ENCODE results near the gene SSH2. TPM values are rescaled to one million over a fixed set of nuclear protein-coding genes. Genes with fewer than 3 reads are reported as not detected.

Gene SSH2
- total RNA-seq, 6 donors from 2014 or later: 55.4 to 82.9 (median 67.8) TPM

DNA sequence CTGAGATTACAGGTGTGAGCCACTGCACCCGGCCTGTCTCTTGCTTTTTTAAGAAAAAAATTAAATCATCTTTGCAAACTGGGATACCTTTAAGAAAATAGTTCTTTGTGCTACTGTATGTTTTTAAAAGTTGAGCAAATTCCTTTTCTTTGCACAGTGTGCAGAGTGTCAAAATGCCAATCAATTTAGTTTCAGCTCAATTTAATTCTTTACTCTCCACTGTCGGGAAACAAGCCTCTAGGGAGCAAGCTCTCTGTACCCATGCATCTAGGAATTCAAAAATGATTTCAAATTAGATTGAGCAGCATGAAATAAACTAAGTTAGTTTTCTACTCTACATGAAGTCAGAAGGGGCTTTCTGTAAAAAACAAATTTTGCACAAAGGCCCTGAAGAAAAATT lies 165.8 kb downstream of the SSH2 start:
- ATAC-seq (ENCODE audit: low FRiP score in 2 of 2): no peak

DNA sequence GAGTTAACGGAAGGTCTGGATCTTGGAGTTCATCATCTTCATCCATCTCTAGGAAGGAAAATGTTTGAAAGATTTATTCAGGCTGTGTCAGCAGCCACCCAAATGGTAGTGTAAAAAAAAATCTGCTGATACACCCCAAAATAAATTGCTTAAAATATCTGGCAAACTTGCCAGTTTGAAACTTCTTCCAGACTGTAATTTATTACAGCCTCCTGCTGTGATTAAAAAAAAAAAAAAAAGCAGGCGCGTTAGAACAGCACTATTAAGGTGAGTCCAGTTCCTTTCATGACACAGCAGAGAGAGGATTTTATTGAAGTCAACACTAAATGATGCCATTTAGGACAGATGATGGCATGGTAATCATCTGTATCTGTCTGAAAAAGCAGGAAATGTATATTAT lies 166.8 kb downstream of the SSH2 start:
- Histone ChIP-seq H3K27ac (no peak overlapping the region), H3K9me3 (no peaks in the 10 kb centered on the region)

More for the DNA sequence above, 165.8 kb downstream of the SSH2 start:
- TF ChIP-seq POLR2AphosphoS5 (IDR thresholded peaks at IDR 0.05) (no peak), EP300 (IDR thresholded peaks at IDR 0.05) (no peak), POLR2A (IDR thresholded peaks at IDR 0.05) (no peak)
- TF ChIP-seq, protein P1, sequence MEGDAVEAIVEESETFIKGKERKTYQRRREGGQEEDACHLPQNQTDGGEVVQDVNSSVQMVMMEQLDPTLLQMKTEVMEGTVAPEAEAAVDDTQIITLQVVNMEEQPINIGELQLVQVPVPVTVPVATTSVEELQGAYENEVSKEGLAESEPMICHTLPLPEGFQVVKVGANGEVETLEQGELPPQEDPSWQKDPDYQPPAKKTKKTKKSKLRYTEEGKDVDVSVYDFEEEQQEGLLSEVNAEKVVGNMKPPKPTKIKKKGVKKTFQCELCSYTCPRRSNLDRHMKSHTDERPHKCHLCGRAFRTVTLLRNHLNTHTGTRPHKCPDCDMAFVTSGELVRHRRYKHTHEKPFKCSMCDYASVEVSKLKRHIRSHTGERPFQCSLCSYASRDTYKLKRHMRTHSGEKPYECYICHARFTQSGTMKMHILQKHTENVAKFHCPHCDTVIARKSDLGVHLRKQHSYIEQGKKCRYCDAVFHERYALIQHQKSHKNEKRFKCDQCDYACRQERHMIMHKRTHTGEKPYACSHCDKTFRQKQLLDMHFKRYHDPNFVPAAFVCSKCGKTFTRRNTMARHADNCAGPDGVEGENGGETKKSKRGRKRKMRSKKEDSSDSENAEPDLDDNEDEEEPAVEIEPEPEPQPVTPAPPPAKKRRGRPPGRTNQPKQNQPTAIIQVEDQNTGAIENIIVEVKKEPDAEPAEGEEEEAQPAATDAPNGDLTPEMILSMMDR (IDR thresholded peaks at IDR 0.05): no peak
- H3K36me3 ChIP-seq: no peaks in the 10 kb centered on the region
- peaks cover 0 to 14% (median 2%) of the 10 kb centered on the region in 4 donors for H3K4me1 ChIP-seq
- H3K27ac ChIP-seq: no peak overlapping the region
- no peaks in the 10 kb centered on the region for H3K27me3 ChIP-seq
- no peak for DNase-seq
- no peaks in the 10 kb centered on the region for H3K9me3 ChIP-seq
- H3K4me3 ChIP-seq: no peak overlapping the region
- 89 to 97% methylated on average over 2 of the region's 2 CpGs for whole genome bisulfite sequencing, 2 donors

DNA sequence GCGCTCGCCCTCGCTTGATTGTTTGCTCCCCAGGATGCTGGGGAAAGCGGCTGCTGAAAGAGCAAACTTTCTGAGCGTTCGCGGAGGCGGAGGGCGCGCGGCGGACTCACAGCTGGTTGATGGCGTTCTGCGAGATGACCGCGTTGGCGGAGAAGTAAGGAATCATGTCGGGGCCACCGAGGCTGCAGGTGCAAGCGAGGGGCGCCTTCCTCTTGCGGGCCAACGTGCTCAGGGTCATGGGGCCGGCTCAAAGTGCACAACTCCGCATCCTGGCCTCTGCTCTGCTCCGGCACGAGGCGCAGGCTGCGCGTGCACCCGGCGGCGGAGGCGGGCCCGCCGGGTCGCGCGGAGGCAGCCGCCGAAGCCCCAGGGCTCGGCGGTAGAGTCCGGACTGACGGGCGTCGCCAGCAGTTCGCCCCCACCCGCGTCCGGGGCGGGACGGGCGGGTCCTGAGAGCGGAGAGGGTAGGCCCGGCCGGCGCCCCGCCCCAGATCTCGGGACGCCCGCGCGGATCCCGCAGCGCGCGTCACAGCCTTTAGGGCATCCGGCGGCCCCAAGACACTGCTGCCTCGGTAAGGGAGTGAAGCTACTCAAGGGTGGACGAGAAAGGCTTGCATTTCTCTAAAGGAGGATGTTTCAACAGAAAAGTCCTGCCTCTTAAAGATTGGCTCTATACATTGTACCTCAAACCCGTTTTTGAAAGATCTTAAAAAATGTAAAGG lies 168.8 kb downstream of the SSH2 start:
- ATAC-seq (ENCODE audit: low FRiP score in 2 of 2) (peak; percentile 96 to 99), DNase-seq (peak; percentile 94 to 99)
- H3K4me1 ChIP-seq: peaks cover 0 to 27% (median 13%) of the 10 kb centered on the region in 4 donors
- no peaks in the 10 kb centered on the region for H3K27me3 ChIP-seq
- H3K27ac ChIP-seq: peak overlapping the region; percentile 86 to 93 (median 87)
- no peaks in the 10 kb centered on the region for H3K9me3 ChIP-seq
- TF ChIP-seq POLR2AphosphoS5 (IDR thresholded peaks at IDR 0.05): peak; percentile 71 to 74
- TF ChIP-seq EP300 (IDR thresholded peaks at IDR 0.05): no peak
- TF ChIP-seq POLR2A (IDR thresholded peaks at IDR 0.05): peak; percentile 26 to 90 (median 52)
- TF ChIP-seq, protein P1 (IDR thresholded peaks at IDR 0.05): peak in 2 of 6 experiments; percentile 4 to 24
- H3K4me3 ChIP-seq: peak overlapping the region; percentile 61 to 92 (median 88)
- H3K36me3 ChIP-seq: peaks cover 0 to 7% (median 3%) of the 10 kb centered on the region in 4 donors
- 0% methylated on average over 45 to 48 of the region's 73 CpGs for WGBS, 2 donors

More for the DNA sequence above, 166.8 kb downstream of the SSH2 start:
- ATAC-seq (ENCODE audit: low FRiP score in 2 of 2) (no peak), DNase-seq (no peak)
- Histone ChIP-seq H3K4me1 (peaks cover 0 to 22% (median 9%) of the 10 kb centered on the region in 4 donors), H3K4me3 (no peak overlapping the region), H3K27me3 (no peaks in the 10 kb centered on the region), H3K36me3 (no peaks in the 10 kb centered on the region)
- TF ChIP-seq, protein P1 (IDR thresholded peaks at IDR 0.05): no peak
- TF ChIP-seq EP300 (IDR thresholded peaks at IDR 0.05): no peak
- no peak for TF ChIP-seq POLR2AphosphoS5 (IDR thresholded peaks at IDR 0.05)
- TF ChIP-seq POLR2A (IDR thresholded peaks at IDR 0.05): no peak
- WGBS, 2 donors: 85% methylated on average over 3 of the region's 3 CpGs

DNA sequence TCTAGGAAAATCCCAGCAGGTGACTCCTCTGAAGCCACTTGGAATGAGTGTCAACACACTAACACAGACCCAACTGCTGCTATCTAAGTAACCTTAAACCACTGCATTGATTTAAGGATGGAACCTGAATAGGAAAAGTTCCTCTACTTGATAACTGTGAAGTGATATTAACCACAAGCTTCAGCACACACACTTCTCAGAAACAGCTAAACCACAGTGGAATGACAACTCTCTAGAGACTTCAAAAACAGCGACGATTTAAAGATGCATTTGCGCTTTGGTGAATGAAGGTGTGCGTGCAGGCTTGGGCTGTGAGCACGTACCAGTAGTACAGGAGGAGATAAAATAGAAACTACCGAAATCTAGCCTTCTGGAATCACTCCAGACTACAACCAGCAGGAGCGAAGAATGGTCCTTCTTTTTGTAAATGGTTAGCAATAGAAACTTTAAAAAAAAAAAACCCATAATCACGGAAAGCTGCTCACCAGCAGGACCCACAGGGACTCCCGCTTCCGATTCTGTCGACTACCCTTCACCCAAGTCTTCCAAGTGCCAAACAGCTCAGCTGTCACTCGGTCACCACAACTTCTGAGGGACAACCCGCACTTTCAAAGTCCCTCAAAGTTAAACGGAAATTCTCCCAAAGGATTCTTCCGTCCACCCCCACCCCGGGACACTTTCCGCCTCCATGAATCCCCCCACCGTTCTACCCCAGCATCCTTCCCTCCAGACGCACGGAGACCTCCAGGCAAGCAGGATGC lies 169.6 kb downstream of the SSH2 start:
- ATAC-seq (ENCODE audit: low FRiP score in 2 of 2): peak in 1 of 2 donors; percentile 40
- TF ChIP-seq POLR2AphosphoS5 (IDR thresholded peaks at IDR 0.05) (no peak), POLR2A (IDR thresholded peaks at IDR 0.05) (no peak), EP300 (IDR thresholded peaks at IDR 0.05) (no peak)
- TF ChIP-seq, protein P1 (IDR thresholded peaks at IDR 0.05): no peak

More for the DNA sequence above, 169.6 kb downstream of the SSH2 start:
- H3K36me3 ChIP-seq: peaks cover 0 to 8% (median 3%) of the 10 kb centered on the region in 4 donors
- peak overlapping the region; percentile 86 to 93 (median 87) for H3K27ac ChIP-seq
- H3K9me3 ChIP-seq: no peaks in the 10 kb centered on the region
- 12 to 15% methylated on average over 20 of the region's 20 CpGs for WGBS, 2 donors
- no peaks in the 10 kb centered on the region for H3K27me3 ChIP-seq
- peak overlapping the region; percentile 61 to 92 (median 88) for H3K4me3 ChIP-seq
- peaks cover 0 to 27% (median 13%) of the 10 kb centered on the region in 4 donors for H3K4me1 ChIP-seq
- DNase-seq: no peak
